IMR-90 (cell line): ENCODE data around the gene LRRC7. TPM values are rescaled to one million over a fixed set of nuclear protein-coding genes. Genes with fewer than 3 reads are reported as not detected.

Experiments used
- ATAC-seq: fragments of 200-7000 bp; cut with Tn5 transposase; 2 replicates; pipeline ENCODE4 v1.9.1; 2020; ENCODE audit warnings: low read depth, mild to moderate bottlenecking, moderate library complexity
- BruUV-seq: library from RNA; stranded (reverse); fragments of 400-500 nt; replicated peaks from 2 replicates; lab custom pipeline; 2021; lab: Mats Ljungman, UMichigan
- CTCF ChIA-PET: fragments of 300-600 bp; formaldehyde crosslinking; extraction: SDS; loops from one replicate; lab custom pipeline; 2021; ENCODE audit warnings: antibody characterized with exemption; lab: Yijun Ruan, JAX
- POLR2A ChIA-PET: fragments of 300-600 bp; sonication (Branson Sonifier 250); formaldehyde crosslinking; loops from one replicate; lab custom pipeline; 2022; ENCODE audit warnings: antibody characterized with exemption; ENCODE audit not compliant: unreplicated experiment; lab: Charles Lee
- DNase-seq: peaks from one replicate; pipeline ENCODE4 v3.0.0; 2013
- H2AFZ ChIP-seq: replicated peaks from 2 replicates; pipeline ENCODE3; 2013; ENCODE audit warnings: low read length, mild to moderate bottlenecking; ENCODE audit not compliant: poor library complexity
- H2AK5ac ChIP-seq: 2 replicates; pipeline ENCODE4 v1.6.1; 2013; ENCODE audit warnings: low read depth, low read length, inconsistent platforms
- H2AK9ac ChIP-seq: replicated peaks from 2 replicates; pipeline ENCODE3; 2013; ENCODE audit warnings: mild to moderate bottlenecking, low read depth, low read length, moderate library complexity; ENCODE audit not compliant: poor library complexity
- H2BK120ac ChIP-seq: 2 replicates; pipeline ENCODE4 v1.6.1; 2013; ENCODE audit warnings: low read depth, low read length, inconsistent platforms
- H2BK15ac ChIP-seq: 3 replicates; pipeline ENCODE4 v1.6.1; 2013; ENCODE audit warnings: low read depth, low read length, inconsistent platforms
- H2BK20ac ChIP-seq: 2 replicates; pipeline ENCODE4 v1.6.1; 2013; ENCODE audit warnings: low read depth, mild to moderate bottlenecking, inconsistent platforms, low read length, moderate library complexity
- H2BK5ac ChIP-seq: 2 replicates; pipeline ENCODE4 v1.6.1; 2013; ENCODE audit warnings: mild to moderate bottlenecking, low read depth, low read length, inconsistent platforms; ENCODE audit not compliant: poor library complexity, severe bottlenecking
- H3K14ac ChIP-seq: replicated peaks from 2 replicates; pipeline ENCODE4 v1.6.1; 2013; ENCODE audit warnings: low read depth, low read length, inconsistent platforms
- H3K18ac ChIP-seq: 2 replicates; pipeline ENCODE4 v1.6.1; 2013; ENCODE audit warnings: low read depth, low read length, control low read depth
- H3K23ac ChIP-seq: 2 replicates; pipeline ENCODE4 v1.6.1; 2013; ENCODE audit warnings: low read depth, low read length, inconsistent platforms
- H3K27ac ChIP-seq: 2 replicates; pipeline ENCODE4 v1.5.1; 2013; ENCODE audit warnings: mild to moderate bottlenecking, control low read depth, low read length; ENCODE audit not compliant: insufficient read depth
- H3K27me3 ChIP-seq: 2 replicates; pipeline ENCODE4 v1.6.1; 2013; ENCODE audit warnings: low read length; ENCODE audit not compliant: control insufficient read depth, insufficient read depth
- H3K36me3 ChIP-seq: 2 replicates; pipeline ENCODE4 v1.6.1; 2013; ENCODE audit warnings: low read length, mixed read lengths; ENCODE audit not compliant: control insufficient read depth, insufficient read depth
- H3K4ac ChIP-seq: 2 replicates; pipeline ENCODE4 v1.6.1; 2013; ENCODE audit warnings: low read depth, low read length, inconsistent platforms
- H3K4me1 ChIP-seq: 2 replicates; pipeline ENCODE4 v1.6.1; 2013; ENCODE audit warnings: low read length, mixed read lengths; ENCODE audit not compliant: control insufficient read depth, insufficient read depth
- H3K4me2 ChIP-seq: 2 replicates; pipeline ENCODE4 v1.6.1; 2013; ENCODE audit warnings: low read depth, mild to moderate bottlenecking, control low read depth, low read length, moderate library complexity
- H3K4me3 ChIP-seq: 2 replicates; pipeline ENCODE4 v1.5.1; 2013; ENCODE audit warnings: low read depth, mild to moderate bottlenecking, control low read depth, low read length, moderate library complexity; ENCODE audit not compliant: insufficient read depth
- H3K56ac ChIP-seq: 2 replicates; pipeline ENCODE4 v1.6.1; 2013; ENCODE audit warnings: low read length, inconsistent platforms; ENCODE audit not compliant: insufficient read depth; ENCODE audit errors: extremely low read depth
- H3K79me1 ChIP-seq, 2 experiments: 2 replicates each; pipeline ENCODE4 v1.6.1; 2013; ENCODE audit warnings: low read length in 2 of 2, inconsistent platforms in 1 of 2, low read depth in 1 of 2
- H3K9ac ChIP-seq: 2 replicates; pipeline ENCODE4 v1.6.1; 2013; ENCODE audit warnings: low read depth, low read length, control low read depth
- H3K9me1 ChIP-seq: 2 replicates; pipeline ENCODE4 v1.6.1; 2013; ENCODE audit warnings: low read length, inconsistent platforms; ENCODE audit not compliant: insufficient read depth
- H3K9me3 ChIP-seq: 2 replicates; pipeline ENCODE4 v1.6.1; 2013; ENCODE audit warnings: low read length; ENCODE audit not compliant: control insufficient read depth, insufficient read depth
- H4K20me1 ChIP-seq: 2 replicates; pipeline ENCODE4 v1.6.1; 2013; ENCODE audit warnings: low read length, inconsistent platforms; ENCODE audit not compliant: insufficient read depth
- H4K5ac ChIP-seq: 2 replicates; pipeline ENCODE4 v1.6.1; 2013; ENCODE audit warnings: mild to moderate bottlenecking, low read depth, low read length, control low read depth
- H4K8ac ChIP-seq, 2 experiments: 2 replicates each; pipeline ENCODE4 v1.6.1; 2013; ENCODE audit warnings: low read depth in 2 of 2, low read length in 2 of 2, control low read depth in 1 of 2, inconsistent platforms in 1 of 2
- H4K91ac ChIP-seq: 2 replicates; pipeline ENCODE4 v1.6.1; 2013; ENCODE audit warnings: low read depth, low read length, inconsistent platforms; ENCODE audit not compliant: insufficient read depth
- FOS ChIP-seq: fragments of 150-350 bp; IDR thresholded peaks from 2 replicates; pipeline ENCODE4 v1.6.1; 2016; ENCODE audit warnings: low read depth, low read length
- MAZ ChIP-seq: IDR thresholded peaks from 2 replicates; pipeline ENCODE4 v1.6.1; 2012; ENCODE audit warnings: low read depth, mild to moderate bottlenecking, low read length, improper control_type of control experiment, moderate library complexity, borderline replicate concordance
- POLR2A ChIP-seq: IDR thresholded peaks from 2 replicates; pipeline ENCODE4 v1.6.1; 2012; ENCODE audit warnings: mild to moderate bottlenecking, low read depth, low read length
- RAD21 ChIP-seq: IDR thresholded peaks from 2 replicates; pipeline ENCODE4 v1.6.1; 2012; ENCODE audit warnings: low read length, improper control_type of control experiment
- RFX5 ChIP-seq: IDR thresholded peaks from 2 replicates; pipeline ENCODE4 v1.8.0; 2012; ENCODE audit warnings: low read depth, mild to moderate bottlenecking, low read length, moderate library complexity
- WGBS, 2 experiments: methylation state at CpG; one replicate each; pipeline versions ENCODE4 v1.1.5 to v1.1.7; 2013; ENCODE audit warnings: missing lambda C conversion rate in 2 of 2; ENCODE audit not compliant: insufficient read length in 1 of 2; ENCODE audit errors: extremely low coverage in 2 of 2; 5-methylcytosine and 5-hydroxymethylcytosine counted together
- dilution Hi-C: fragments of 300-500 bp; cut with HindIII; formaldehyde crosslinking; loops from one replicate; pipeline ENCODE4 v1.14.3; 2018; ENCODE audit warnings: low sequenced_read_pairs; ENCODE audit not compliant: unreplicated experiment
- in situ Hi-C: fragments of 300-500 bp; cut with MboI; formaldehyde crosslinking; loops from 3 replicates; pipeline ENCODE4 v1.14.3; 2019; ENCODE audit warnings: low sequenced_read_pairs, inconsistent platforms, mixed read lengths
- intact Hi-C: fragments of 100-400 bp; cut with micrococcal nuclease; formaldehyde crosslinking; loops from 2 replicates; pipeline ENCODE4 v1.10.0; 2022
- polyA plus RNA-seq, 3 experiments: library from polyadenylated mRNA; depleted of rRNA; stranded (reverse); fragments of >200 nt; gene quantifications; 2 replicates each; pipeline ENCODE4 v1.2.3, GENCODE V29; 2012; ENCODE audit warnings: low replicate concordance in 1 of 3
- total RNA-seq: library from RNA; depleted of rRNA; stranded (reverse); fragments of >200 nt; gene quantifications from 2 replicates; pipeline ENCODE4 v1.2.3, GENCODE V29; 2012
- TF ChIP-seq, protein P1 (sequence below): conservative IDR thresholded peaks from 2 replicates; pipeline ENCODE4 v1.5.1; 2012; ENCODE audit warnings: mild to moderate bottlenecking, low read depth, low read length, improper control_type of control experiment

LRRC7 gene
- total and polyA plus RNA-seq, 2 of the 4 experiments (the other 2 are of a cell fraction), result under 0.01 to 0.02 TPM

- Histone ChIP-seq H3K27ac (no peak overlapping the region), H4K8ac (no peak overlapping the region), H3K79me1 (no peaks in the 10 kb centered on the region), H4K91ac (no peak overlapping the region), H2BK120ac (no peak overlapping the region), H3K4me1 (no peaks in the 10 kb centered on the region), H3K18ac (no peak overlapping the region), H3K9me3 (no peaks in the 10 kb centered on the region), H2AK9ac (no peak overlapping the region), H4K5ac (no peak overlapping the region), H2BK15ac (no peak overlapping the region), H3K9ac (no peak overlapping the region), H3K9me1 (no peaks in the 10 kb centered on the region), H3K4me3 (no peak overlapping the region), H3K27me3 (no peaks in the 10 kb centered on the region), H2AK5ac (no peak overlapping the region), H2BK5ac (no peak overlapping the region), H3K23ac (no peak overlapping the region), H3K36me3 (no peaks in the 10 kb centered on the region), H3K4ac (no peak overlapping the region), H2BK20ac (no peak overlapping the region), H3K4me2 (no peak overlapping the region), H3K56ac (no peak overlapping the region), H2AFZ (no peak overlapping the region), H4K20me1 (no peaks in the 10 kb centered on the region), H3K14ac (no peak overlapping the region)
- BruUV-seq, result no TSS peak
- ATAC-seq, result no peak
- no peak for DNase-seq
- CTCF ChIA-PET, result no interaction called here
- no CpG with 5 or more reads among the region's 1 CpG for WGBS, 2 experiments
- TF ChIP-seq RAD21 (no peak), RFX5 (no peak), MAZ (no peak), POLR2A (no peak), FOS (no peak)
- TF ChIP-seq, protein P1, sequence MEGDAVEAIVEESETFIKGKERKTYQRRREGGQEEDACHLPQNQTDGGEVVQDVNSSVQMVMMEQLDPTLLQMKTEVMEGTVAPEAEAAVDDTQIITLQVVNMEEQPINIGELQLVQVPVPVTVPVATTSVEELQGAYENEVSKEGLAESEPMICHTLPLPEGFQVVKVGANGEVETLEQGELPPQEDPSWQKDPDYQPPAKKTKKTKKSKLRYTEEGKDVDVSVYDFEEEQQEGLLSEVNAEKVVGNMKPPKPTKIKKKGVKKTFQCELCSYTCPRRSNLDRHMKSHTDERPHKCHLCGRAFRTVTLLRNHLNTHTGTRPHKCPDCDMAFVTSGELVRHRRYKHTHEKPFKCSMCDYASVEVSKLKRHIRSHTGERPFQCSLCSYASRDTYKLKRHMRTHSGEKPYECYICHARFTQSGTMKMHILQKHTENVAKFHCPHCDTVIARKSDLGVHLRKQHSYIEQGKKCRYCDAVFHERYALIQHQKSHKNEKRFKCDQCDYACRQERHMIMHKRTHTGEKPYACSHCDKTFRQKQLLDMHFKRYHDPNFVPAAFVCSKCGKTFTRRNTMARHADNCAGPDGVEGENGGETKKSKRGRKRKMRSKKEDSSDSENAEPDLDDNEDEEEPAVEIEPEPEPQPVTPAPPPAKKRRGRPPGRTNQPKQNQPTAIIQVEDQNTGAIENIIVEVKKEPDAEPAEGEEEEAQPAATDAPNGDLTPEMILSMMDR, result no peak
- in situ Hi-C loops, result no loop called here
- POLR2A ChIA-PET, result no interaction called here
- intact Hi-C loops, result no loop called here
- dilution Hi-C loops, result no loop called here
These were observed 32.9 kb upstream of the LRRC7 start for GRCh38 chr1:69534829-69535228.
